Suprapubic skin (tissue), 4 donors: ENCODE results near the gene HMGCS2.

Experiments used
- POLR2A ChIP-seq, 2 donors: fragments of 450-650 bp; IDR thresholded peaks; one replicate each; pipeline ENCODE4 v1.6.1; 2017; ENCODE audit warnings: antibody characterized with exemption in 2 of 2, mild to moderate bottlenecking in 2 of 2, moderate library complexity in 2 of 2
- POLR2AphosphoS5 ChIP-seq, 3 donors: sonication (generic); formaldehyde crosslinking; IDR thresholded peaks; one replicate each; pipeline ENCODE4 v1.6.1; 2017; ENCODE audit warnings: antibody characterized with exemption in 3 of 3
- TF ChIP-seq, protein P1 (sequence below), 2 donors: fragments of 200-600 bp in 1 of 2; fragments of 450-650 bp in 1 of 2; sonication (generic) in 1 of 2; IDR thresholded peaks; one replicate each; pipeline ENCODE4 v1.5.1; 2016 to 2019; ENCODE audit warnings: antibody characterized with exemption in 2 of 2, mild to moderate bottlenecking in 1 of 2, moderate library complexity in 1 of 2

DNA sequence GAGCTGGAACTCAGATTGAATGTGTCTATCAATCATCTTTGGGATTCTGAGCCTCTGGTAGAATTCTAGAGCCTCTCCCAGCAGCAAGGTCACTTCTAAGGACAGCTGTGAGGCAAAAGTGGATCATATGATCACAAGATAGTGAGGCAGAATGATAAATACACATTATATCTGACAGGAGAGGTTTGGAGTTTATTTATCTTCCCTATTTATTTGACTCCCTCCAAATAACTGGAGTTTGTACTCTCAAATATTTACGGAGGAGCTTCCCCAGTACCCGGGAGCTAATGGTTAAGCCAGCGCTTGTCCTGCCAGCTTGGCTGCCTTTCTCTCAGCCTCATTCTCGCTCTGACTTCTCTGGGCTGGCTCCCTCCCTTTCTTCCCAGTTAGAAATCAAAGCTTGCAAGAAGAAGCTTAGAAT is 2.3 kb downstream of the HMGCS2 start:
- TF ChIP-seq POLR2AphosphoS5 (IDR thresholded peaks at IDR 0.05), result no peak
- TF ChIP-seq POLR2A (IDR thresholded peaks at IDR 0.05), result no peak
- TF ChIP-seq, protein P1, sequence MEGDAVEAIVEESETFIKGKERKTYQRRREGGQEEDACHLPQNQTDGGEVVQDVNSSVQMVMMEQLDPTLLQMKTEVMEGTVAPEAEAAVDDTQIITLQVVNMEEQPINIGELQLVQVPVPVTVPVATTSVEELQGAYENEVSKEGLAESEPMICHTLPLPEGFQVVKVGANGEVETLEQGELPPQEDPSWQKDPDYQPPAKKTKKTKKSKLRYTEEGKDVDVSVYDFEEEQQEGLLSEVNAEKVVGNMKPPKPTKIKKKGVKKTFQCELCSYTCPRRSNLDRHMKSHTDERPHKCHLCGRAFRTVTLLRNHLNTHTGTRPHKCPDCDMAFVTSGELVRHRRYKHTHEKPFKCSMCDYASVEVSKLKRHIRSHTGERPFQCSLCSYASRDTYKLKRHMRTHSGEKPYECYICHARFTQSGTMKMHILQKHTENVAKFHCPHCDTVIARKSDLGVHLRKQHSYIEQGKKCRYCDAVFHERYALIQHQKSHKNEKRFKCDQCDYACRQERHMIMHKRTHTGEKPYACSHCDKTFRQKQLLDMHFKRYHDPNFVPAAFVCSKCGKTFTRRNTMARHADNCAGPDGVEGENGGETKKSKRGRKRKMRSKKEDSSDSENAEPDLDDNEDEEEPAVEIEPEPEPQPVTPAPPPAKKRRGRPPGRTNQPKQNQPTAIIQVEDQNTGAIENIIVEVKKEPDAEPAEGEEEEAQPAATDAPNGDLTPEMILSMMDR (IDR thresholded peaks at IDR 0.05), result no peak
